Naive B cell (primary cell): ENCODE results near the gene OLR1. TPM values are rescaled to one million over a fixed set of nuclear protein-coding genes. Genes with fewer than 3 reads are reported as not detected.
"Not testable (repeated sequence)": the region's sequence is repeated elsewhere in the genome, so short reads cannot be mapped to it uniquely, and the experiment has no call there.

Experiments
- ATAC-seq, 2 donors: fragments of 150-1000 bp; cut with Tn5 transposase; 2 replicates each; pipeline ENCODE4 v1.10.0; 2021; ENCODE audit warnings: low read depth in 2 of 2, mild to moderate bottlenecking in 2 of 2, moderate library complexity in 2 of 2
- DNase-seq: peaks from one replicate; pipeline ENCODE4 v3.0.0; 2022
- H3K27ac Mint-ChIP-seq, 6 donors: one replicate each; pipeline ENCODE4 v1.8.0; 2020 to 2022; ENCODE audit warnings: mild to moderate bottlenecking in 6 of 6, mixed read lengths in 6 of 6, moderate library complexity in 5 of 6, inconsistent platforms in 2 of 6
- H3K27me3 Mint-ChIP-seq, 3 donors: one replicate each; pipeline ENCODE4 v1.8.0; 2021 to 2022; ENCODE audit warnings: mixed read lengths in 3 of 3, mild to moderate bottlenecking in 1 of 3
- H3K36me3 Mint-ChIP-seq, 2 donors: one replicate each; pipeline ENCODE4 v1.8.0; 2020 to 2022; ENCODE audit warnings: mixed read lengths in 2 of 2, inconsistent platforms in 1 of 2, mild to moderate bottlenecking in 1 of 2
- H3K4me1 Mint-ChIP-seq, 3 donors: one replicate each; pipeline ENCODE4 v1.8.0; 2020 to 2022; ENCODE audit warnings: mixed read lengths in 3 of 3, inconsistent platforms in 1 of 3, mild to moderate bottlenecking in 1 of 3, moderate library complexity in 1 of 3
- H3K4me3 Mint-ChIP-seq, 8 donors: one replicate each; pipeline ENCODE4 v1.8.0; 2020 to 2022; ENCODE audit warnings: mild to moderate bottlenecking in 8 of 8, mixed read lengths in 8 of 8, moderate library complexity in 8 of 8, inconsistent platforms in 2 of 8
- H3K9me3 Mint-ChIP-seq, 7 donors: one replicate each; pipeline ENCODE4 v1.8.0; 2020 to 2022; ENCODE audit warnings: mixed read lengths in 7 of 7, mild to moderate bottlenecking in 5 of 7, inconsistent platforms in 2 of 7, moderate library complexity in 1 of 7
- polyA plus RNA-seq, 6 donors: library from polyadenylated mRNA; unstranded; fragments of 300-500 nt; fragmentation: Illumina TruSeq; gene quantifications; one replicate each; pipeline ENCODE4 v1.2.3, GENCODE V29; 2021; ENCODE audit warnings: low read depth in 6 of 6

OLR1 gene
- polyA plus RNA-seq: not detected

- Mint-ChIP-seq H3K4me1 (no peaks in the 10 kb centered on the region), H3K27ac (no peak within 1 kb of the TSS)
- no peak for ATAC-seq
Observed at GRCh38 chr12:10171973-10172728, at the start of gene OLR1. TSS of gene OLR1 (minus strand) at chr12:10172132. CDS start at chr12:10172077, 55 bp downstream.

GRCh38 chr12:10220398-10221077 is 48.6 kb upstream of the OLR1 start:
- H3K4me1 Mint-ChIP-seq: no peaks in the 10 kb centered on the region
- H3K36me3 Mint-ChIP-seq: no peaks in the 10 kb centered on the region
- H3K9me3 Mint-ChIP-seq: no peaks in the 10 kb centered on the region
- peaks cover 7 to 11% (median 9%) of the 10 kb centered on the region in 3 donors for H3K27me3 Mint-ChIP-seq
- no peak overlapping the region for H3K27ac Mint-ChIP-seq
- no peak for ATAC-seq
- no peak for DNase-seq
- H3K4me3 Mint-ChIP-seq: no peak overlapping the region

More at GRCh38 chr12:10171973-10172728, at the start of gene OLR1:
- Mint-ChIP-seq H3K4me3 (no peak within 1 kb of the TSS), H3K9me3 (no peaks in the 10 kb centered on the region), H3K27me3 (peaks cover 19 to 45% (median 36%) of the 10 kb centered on the region in 3 donors), H3K36me3 (no peaks in the 10 kb centered on the region)
- DNase-seq: no peak

- Mint-ChIP-seq H3K27me3 (peaks cover 22 to 27% (median 25%) of the 10 kb centered on the region in 3 donors), H3K4me3 (no peak overlapping the region), H3K27ac (peak overlapping the region in 1 of 6 donors; percentile 59), H3K36me3 (no peaks in the 10 kb centered on the region), H3K9me3 (no peaks in the 10 kb centered on the region), H3K4me1 (peaks cover 6 to 11% (median 8%) of the 10 kb centered on the region in 3 donors)
- DNase-seq (no peak), ATAC-seq (no peak)
Observed at GRCh38 chr12:10218021-10218420, 46.1 kb upstream of the OLR1 start.

GRCh38 chr12:10215946-10216345 is 44.0 kb upstream of the OLR1 start:
- not testable (repeated sequence) for DNase-seq, H3K27ac Mint-ChIP-seq, H3K4me3 Mint-ChIP-seq

GRCh38 chr12:10215436-10215835 is 43.5 kb upstream of the OLR1 start:
- Mint-ChIP-seq H3K36me3 (no peaks in the 10 kb centered on the region), H3K27ac (no peak overlapping the region), H3K27me3 (peaks cover 15 to 25% (median 22%) of the 10 kb centered on the region in 3 donors), H3K4me1 (peaks cover 13 to 21% (median 13%) of the 10 kb centered on the region in 3 donors), H3K4me3 (peak overlapping the region in 1 of 8 donors; percentile 91), H3K9me3 (peaks cover 0 to 2% (median 0%) of the 10 kb centered on the region in 7 donors)
- DNase-seq (no peak), ATAC-seq (no peak)

More at GRCh38 chr12:10215946-10216345, 44.0 kb upstream of the OLR1 start:
- H3K36me3 Mint-ChIP-seq, ATAC-seq, H3K9me3 Mint-ChIP-seq: not testable (repeated sequence)
- Mint-ChIP-seq H3K27me3 (peaks cover 15 to 29% (median 22%) of the 10 kb centered on the region in 3 donors), H3K4me1 (peaks cover 13 to 21% (median 13%) of the 10 kb centered on the region in 3 donors)

- Mint-ChIP-seq H3K27ac (no peak overlapping the region), H3K9me3 (peaks cover 0 to 2% (median 0%) of the 10 kb centered on the region in 7 donors), H3K4me3 (peak overlapping the region in 6 of 8 donors; percentile 2 to 92 (median 48))
Observed at GRCh38 chr12:10214895-10215267, 42.9 kb upstream of the OLR1 start.

GRCh38 chr12:10214136-10214894 is 42.4 kb upstream of the OLR1 start:
- Mint-ChIP-seq H3K27ac (peak overlapping the region in 1 of 6 donors; percentile 57), H3K36me3 (no peaks in the 10 kb centered on the region), H3K27me3 (peaks cover 15 to 25% (median 22%) of the 10 kb centered on the region in 3 donors), H3K4me3 (peak overlapping the region; percentile 91 to 96 (median 94)), H3K4me1 (peaks cover 13 to 21% (median 13%) of the 10 kb centered on the region in 3 donors), H3K9me3 (peaks cover 0 to 2% (median 0%) of the 10 kb centered on the region in 7 donors)
- ATAC-seq (no peak), DNase-seq (no peak)

More at GRCh38 chr12:10214895-10215267, 42.9 kb upstream of the OLR1 start:
- H3K36me3 Mint-ChIP-seq: no peaks in the 10 kb centered on the region
- H3K27me3 Mint-ChIP-seq: peaks cover 15 to 25% (median 22%) of the 10 kb centered on the region in 3 donors
- no peak for DNase-seq
- peaks cover 13 to 21% (median 13%) of the 10 kb centered on the region in 3 donors for H3K4me1 Mint-ChIP-seq
- ATAC-seq: no peak

GRCh38 chr12:10213168-10214135 is 41.5 kb upstream of the OLR1 start:
- Mint-ChIP-seq H3K27me3 (peaks cover 15 to 27% (median 25%) of the 10 kb centered on the region in 3 donors), H3K9me3 (peaks cover 0 to 2% (median 0%) of the 10 kb centered on the region in 7 donors), H3K4me3 (peak overlapping the region; percentile 91 to 96 (median 94)), H3K27ac (peak overlapping the region; percentile 77 to 95 (median 93)), H3K4me1 (peaks cover 13 to 21% (median 13%) of the 10 kb centered on the region in 3 donors), H3K36me3 (no peaks in the 10 kb centered on the region)
- ATAC-seq (peak; percentile 62 to 67), DNase-seq (peak; percentile 51)

GRCh38 chr12:10212739-10213131 is 40.8 kb upstream of the OLR1 start, which contains the start of gene GABARAPL1:
TSS of gene GABARAPL1 (plus strand) at chr12:10212877. CDS start at chr12:10213130, 253 bp downstream.
- Mint-ChIP-seq H3K27me3 (peaks cover 15 to 27% (median 25%) of the 10 kb centered on the region in 3 donors), H3K4me3 (peak within 1 kb of the TSS; percentile 91 to 96 (median 94)), H3K36me3 (no peaks in the 10 kb centered on the region), H3K9me3 (peaks cover 0 to 2% (median 0%) of the 10 kb centered on the region in 7 donors), H3K4me1 (peaks cover 13 to 21% (median 13%) of the 10 kb centered on the region in 3 donors), H3K27ac (peak within 1 kb of the TSS; percentile 89 to 95 (median 94))
- DNase-seq (peak; percentile 77), ATAC-seq (peak; percentile 83)

- ATAC-seq (peak; percentile 42 to 46), DNase-seq (peak; percentile 45)
- Mint-ChIP-seq H3K4me3 (peak overlapping the region; percentile 91 to 96 (median 94)), H3K4me1 (peaks cover 13 to 21% (median 13%) of the 10 kb centered on the region in 3 donors), H3K36me3 (no peaks in the 10 kb centered on the region), H3K9me3 (peaks cover 0 to 2% (median 0%) of the 10 kb centered on the region in 7 donors), H3K27ac (peak overlapping the region; percentile 79 to 94 (median 91)), H3K27me3 (peaks cover 15 to 27% (median 25%) of the 10 kb centered on the region in 3 donors)
Observed at GRCh38 chr12:10211940-10212738, 40.2 kb upstream of the OLR1 start.
